SK-N-SH (cell line): ENCODE results near the gene LRRC1. TPM values are rescaled to one million over a fixed set of nuclear protein-coding genes. Genes with fewer than 3 reads are reported as not detected.

ENCODE experiments used
- CTCF ChIA-PET: fragments of 300-600, 350-600 bp; formaldehyde crosslinking; extraction: SDS; loops from one replicate; lab custom pipeline; 2021; lab: Yijun Ruan, JAX
- POLR2A ChIA-PET: fragments of 350-600 bp; sonication (Branson Sonifier 250); formaldehyde crosslinking; extraction: SDS; loops from one replicate; lab custom pipeline; 2020; ENCODE audit warnings: antibody characterized with exemption, inconsistent platforms; lab: Yijun Ruan, JAX
- DNase-seq: peaks from one replicate; pipeline ENCODE4 v3.0.0; 2012
- H2AFZ ChIP-seq: fragments of 200-600 bp; sonication (generic); 2 replicates; pipeline ENCODE4 v1.8.1; 2016; ENCODE audit warnings: antibody characterized with exemption, mild to moderate bottlenecking, low read depth
- H3F3A ChIP-seq: fragments of 200-600 bp; sonication (generic); replicated peaks from 2 replicates; pipeline ENCODE3; 2016; ENCODE audit warnings: antibody characterized with exemption, mild to moderate bottlenecking; ENCODE audit not compliant: insufficient read depth
- H3K27ac ChIP-seq, 2 experiments: fragments of 200-500 bp in 1 of 2; fragments of 200-600 bp in 1 of 2; sonication (Bioruptor generic) in 1 of 2; sonication (generic), shearing (Covaris generic) in 1 of 2; 2 replicates each; pipeline versions ENCODE4 v1.5.1 to v1.6.1; 2014 to 2016; ENCODE audit warnings: low read depth in 2 of 2, inconsistent platforms in 1 of 2, low read length in 1 of 2, mild to moderate bottlenecking in 1 of 2, mixed read lengths in 1 of 2
- H3K27me3 ChIP-seq: fragments of 200-600 bp; sonication (generic), shearing (Covaris generic); 2 replicates; pipeline ENCODE4 v1.6.1; 2016; ENCODE audit warnings: mixed run types; ENCODE audit not compliant: insufficient read depth
- H3K36me3 ChIP-seq, 2 experiments: fragments of 200-500 bp in 1 of 2; fragments of 200-600 bp in 1 of 2; sonication (Bioruptor generic) in 1 of 2; sonication (generic) in 1 of 2; replicated peaks in 1 of 2; 2 replicates each; pipeline versions ENCODE3 to v1.5.1; 2014 to 2016; ENCODE audit warnings: low read length in 1 of 2, mild to moderate bottlenecking in 1 of 2; ENCODE audit not compliant: insufficient read depth in 2 of 2, control insufficient read depth in 1 of 2
- H3K4me1 ChIP-seq, 2 experiments: fragments of 200-500 bp in 1 of 2; fragments of 200-600 bp in 1 of 2; sonication (Bioruptor generic) in 1 of 2; sonication (generic), shearing (Covaris generic) in 1 of 2; 2 replicates each; pipeline versions ENCODE4 v1.5.1 to v1.6.1; 2014 to 2016; ENCODE audit warnings: low read depth in 1 of 2, low read length in 1 of 2, mixed run types in 1 of 2; ENCODE audit not compliant: insufficient read depth in 2 of 2, control insufficient read depth in 1 of 2
- H3K4me2 ChIP-seq: fragments of 200-600 bp; sonication (generic), shearing (Covaris generic); 2 replicates; pipeline ENCODE4 v1.6.1; 2017; ENCODE audit warnings: mixed run types
- H3K4me3 ChIP-seq, 2 experiments: fragments of 200-500 bp in 1 of 2; fragments of 200-600 bp in 1 of 2; sonication (Bioruptor generic) in 1 of 2; sonication (generic), shearing (Covaris generic) in 1 of 2; 2 replicates each; pipeline versions ENCODE4 v1.5.1 to v1.8.1; 2014 to 2016; ENCODE audit warnings: low read depth in 2 of 2, inconsistent platforms in 1 of 2, low read length in 1 of 2, mild to moderate bottlenecking in 1 of 2, mixed read lengths in 1 of 2, moderate library complexity in 1 of 2
- H3K79me2 ChIP-seq: fragments of 200-600 bp; sonication (generic); 2 replicates; pipeline ENCODE4 v1.8.1; 2017; ENCODE audit warnings: mild to moderate bottlenecking; ENCODE audit not compliant: insufficient read depth
- H3K9ac ChIP-seq: fragments of 200-600 bp; sonication (generic); 2 replicates; pipeline ENCODE4 v1.6.1; 2017; ENCODE audit warnings: mixed run types
- H3K9me2 ChIP-seq: fragments of 200-600 bp; sonication (generic); 2 replicates; pipeline ENCODE4 v1.6.1; 2017; ENCODE audit warnings: mixed run types
- H3K9me3 ChIP-seq: fragments of 200-600 bp; sonication (generic); 2 replicates; pipeline ENCODE4 v1.6.1; 2017; ENCODE audit warnings: mixed run types, mild to moderate bottlenecking, moderate library complexity
- H4K20me1 ChIP-seq: fragments of 200-600 bp; sonication (generic); 2 replicates; pipeline ENCODE4 v1.6.1; 2017; ENCODE audit warnings: mild to moderate bottlenecking, mixed run types; ENCODE audit not compliant: insufficient read depth
- CHD2 ChIP-seq: fragments of 150-350 bp; IDR thresholded peaks from 2 replicates; pipeline ENCODE4 v1.6.1; 2018; ENCODE audit warnings: low read length; ENCODE audit not compliant: partially characterized antibody
- ELF1 ChIP-seq: IDR thresholded peaks from 2 replicates; pipeline ENCODE4 v1.4.0; 2012
- EP300 ChIP-seq, 2 experiments: IDR thresholded peaks; 2 replicates each; pipeline versions ENCODE4 v1.4.0 to v1.6.1; 2012; ENCODE audit warnings: borderline replicate concordance in 1 of 2, low read depth in 1 of 2, low read length in 1 of 2
- EZH2phosphoT487 ChIP-seq: fragments of 200-600 bp; sonication (generic); IDR thresholded peaks from 2 replicates; pipeline ENCODE4 v1.6.1; 2017; ENCODE audit warnings: low read depth, mixed run types, mild to moderate bottlenecking, antibody characterized with exemption, moderate library complexity, borderline replicate concordance
- FOXJ3 ChIP-seq: sonication (generic); formaldehyde crosslinking; IDR thresholded peaks from 2 replicates; pipeline ENCODE4 v1.5.1; 2020; ENCODE audit warnings: mild to moderate bottlenecking, missing genetic modification reagents
- GATA2 ChIP-seq: sonication (generic); formaldehyde crosslinking; IDR thresholded peaks from 2 replicates; pipeline ENCODE4 v1.5.0; 2020; ENCODE audit warnings: mild to moderate bottlenecking, missing genetic modification reagents
- MXI1 ChIP-seq: IDR thresholded peaks from 2 replicates; pipeline ENCODE4 v1.6.1; 2012; ENCODE audit warnings: mild to moderate bottlenecking, low read depth, low read length, improper control_type of control experiment
- POLR2AphosphoS5 ChIP-seq: IDR thresholded peaks from 2 replicates; pipeline ENCODE4 v1.6.1; 2012; ENCODE audit warnings: low read depth, low read length
- REST ChIP-seq: IDR thresholded peaks from 2 replicates; pipeline ENCODE4 v1.6.1; 2012; ENCODE audit warnings: mild to moderate bottlenecking, low read depth, low read length, moderate library complexity
- RFX5 ChIP-seq: IDR thresholded peaks from 2 replicates; pipeline ENCODE4 v1.6.1; 2012; ENCODE audit warnings: mild to moderate bottlenecking, improper control_type of control experiment, low read length
- RXRA ChIP-seq: IDR thresholded peaks from 2 replicates; pipeline ENCODE4 v1.4.0; 2012; ENCODE audit warnings: low read depth, mild to moderate bottlenecking, borderline replicate concordance
- SIN3A ChIP-seq: IDR thresholded peaks from 2 replicates; pipeline ENCODE4 v1.6.1; 2012; ENCODE audit warnings: low read depth, mild to moderate bottlenecking, low read length, moderate library complexity, borderline replicate concordance
- TCF12 ChIP-seq: IDR thresholded peaks from 2 replicates; pipeline ENCODE4 v1.4.0; 2012
- TEAD4 ChIP-seq: IDR thresholded peaks from 2 replicates; pipeline ENCODE4 v1.4.0; 2012; ENCODE audit warnings: mild to moderate bottlenecking, borderline replicate concordance; ENCODE audit not compliant: insufficient read depth
- USF1 ChIP-seq: IDR thresholded peaks from 2 replicates; pipeline ENCODE4 v1.4.0; 2012; ENCODE audit warnings: low read depth, borderline replicate concordance
- YY1 ChIP-seq: IDR thresholded peaks from 2 replicates; pipeline ENCODE4 v1.4.0; 2012; ENCODE audit warnings: low read depth, mild to moderate bottlenecking
- ZBTB33 ChIP-seq: IDR thresholded peaks from 2 replicates; pipeline ENCODE4 v1.4.0; 2012; ENCODE audit warnings: low read depth, borderline replicate concordance
- WGBS: methylation state at CpG from one replicate; pipeline ENCODE4 v1.1.6; 2017; ENCODE audit warnings: low lambda C conversion rate; 5-methylcytosine and 5-hydroxymethylcytosine counted together
- polyA plus RNA-seq, 3 experiments: library from polyadenylated mRNA; depleted of rRNA; stranded (reverse); fragments of >200 nt; gene quantifications; 2 replicates each; pipeline ENCODE4 v1.2.3, GENCODE V29; 2012
- TF ChIP-seq, protein P1 (sequence below): IDR thresholded peaks from 2 replicates; pipeline ENCODE4 v1.4.0; 2012; ENCODE audit warnings: low read depth
- TF ChIP-seq, protein P2 (sequence below): fragments of 200-600 bp; sonication (generic); IDR thresholded peaks from 2 replicates; pipeline ENCODE4 v1.6.1; 2017; ENCODE audit warnings: antibody characterized with exemption, mild to moderate bottlenecking, moderate library complexity

Gene LRRC1
- polyA plus RNA-seq, 1 of the 3 experiments (the other 2 are of a cell fraction): 0.84 TPM

GRCh38 chr6:53962646-53963045, 167.8 kb downstream of the LRRC1 start:
- ChIA-PET POLR2A (no interaction called here), CTCF (no interaction called here)
- Histone ChIP-seq H2AFZ (no peak overlapping the region), H3K4me1 (no peaks in the 10 kb centered on the region; a peak in 1 of 4 replicates), H3K36me3 (no peaks in the 10 kb centered on the region), H3K9me3 (no peaks in the 10 kb centered on the region), H3K4me2 (no peak overlapping the region), H3K4me3 (no peak overlapping the region), H3K27ac (no peak overlapping the region; a peak in 1 of 4 replicates), H3K9me2 (no peaks in the 10 kb centered on the region), H3K79me2 (no peaks in the 10 kb centered on the region), H3K9ac (no peak overlapping the region), H3K27me3 (peaks cover 22% of the 10 kb centered on the region; the same call in 1 of the 2 replicates), H3F3A (no peaks in the 10 kb centered on the region), H4K20me1 (no peaks in the 10 kb centered on the region)
- no peak for TF ChIP-seq GATA2
- no peak for TF ChIP-seq EP300 (IDR thresholded peaks at IDR 0.05; ENCODE audit: borderline replicate concordance in 1 of 2, low read depth in 1 of 2, low read length in 1 of 2)
- no peak for TF ChIP-seq RFX5
- no peak for TF ChIP-seq SIN3A
- no peak for TF ChIP-seq FOXJ3 (CRISPR knock-in tag)
- TF ChIP-seq USF1: no peak
- TF ChIP-seq POLR2AphosphoS5: no peak
- no peak for TF ChIP-seq CHD2
- TF ChIP-seq, protein P1, sequence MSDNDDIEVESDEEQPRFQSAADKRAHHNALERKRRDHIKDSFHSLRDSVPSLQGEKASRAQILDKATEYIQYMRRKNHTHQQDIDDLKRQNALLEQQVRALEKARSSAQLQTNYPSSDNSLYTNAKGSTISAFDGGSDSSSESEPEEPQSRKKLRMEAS: no peak
- no peak for TF ChIP-seq ELF1
- TF ChIP-seq REST: no peak
- no peak for TF ChIP-seq RXRA
- DNase-seq: no peak
- 3% methylated on average over 2 of the region's 2 CpGs for WGBS

DNA sequence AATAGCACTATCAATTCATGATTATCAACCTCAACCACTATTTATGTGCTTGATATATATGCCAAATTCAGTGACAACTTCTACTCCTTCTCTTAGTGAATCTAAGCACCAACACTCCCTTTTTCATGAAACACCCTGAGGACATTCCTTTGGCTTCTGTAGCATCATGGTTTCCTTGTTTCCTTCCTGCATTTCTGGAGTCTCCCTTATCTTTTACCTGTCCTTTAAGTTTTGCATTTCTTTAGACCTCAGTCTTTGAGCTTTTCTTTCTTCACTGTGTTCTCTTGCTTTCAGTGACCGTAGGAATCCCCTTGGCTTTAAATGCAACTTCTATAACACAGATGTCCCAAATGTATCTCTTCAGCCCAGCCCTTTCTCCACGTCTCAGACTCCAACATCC, 172.6 kb downstream of the LRRC1 start:
- POLR2A ChIA-PET: no interaction called here
- WGBS: 3% methylated on average over 2 of the region's 2 CpGs
- H3K9me2 ChIP-seq: no peaks in the 10 kb centered on the region
- DNase-seq: no peak
- no peak overlapping the region for H3K4me3 ChIP-seq
- no peaks in the 10 kb centered on the region for H3K4me1 ChIP-seq
- no peak overlapping the region for H3K4me2 ChIP-seq
- H3K27me3 ChIP-seq: peaks cover 19% of the 10 kb centered on the region; the same call in 1 of the 2 replicates
- H4K20me1 ChIP-seq: no peaks in the 10 kb centered on the region
- H3K36me3 ChIP-seq: no peaks in the 10 kb centered on the region
- CTCF ChIA-PET: no interaction called here
- H2AFZ ChIP-seq: no peak overlapping the region
- no peaks in the 10 kb centered on the region for H3K79me2 ChIP-seq
- no peak overlapping the region for H3K9ac ChIP-seq
- H3K9me3 ChIP-seq: no peaks in the 10 kb centered on the region
- no peaks in the 10 kb centered on the region for H3F3A ChIP-seq
- no peak overlapping the region for H3K27ac ChIP-seq
- TF ChIP-seq EP300 (IDR thresholded peaks at IDR 0.05; ENCODE audit: borderline replicate concordance in 1 of 2, low read depth in 1 of 2, low read length in 1 of 2) (no peak), YY1 (no peak), EZH2phosphoT487 (no peak), MXI1 (no peak), RXRA (no peak), ELF1 (no peak), TCF12 (no peak), TEAD4 (no peak), ZBTB33 (no peak)
- TF ChIP-seq, protein P2, sequence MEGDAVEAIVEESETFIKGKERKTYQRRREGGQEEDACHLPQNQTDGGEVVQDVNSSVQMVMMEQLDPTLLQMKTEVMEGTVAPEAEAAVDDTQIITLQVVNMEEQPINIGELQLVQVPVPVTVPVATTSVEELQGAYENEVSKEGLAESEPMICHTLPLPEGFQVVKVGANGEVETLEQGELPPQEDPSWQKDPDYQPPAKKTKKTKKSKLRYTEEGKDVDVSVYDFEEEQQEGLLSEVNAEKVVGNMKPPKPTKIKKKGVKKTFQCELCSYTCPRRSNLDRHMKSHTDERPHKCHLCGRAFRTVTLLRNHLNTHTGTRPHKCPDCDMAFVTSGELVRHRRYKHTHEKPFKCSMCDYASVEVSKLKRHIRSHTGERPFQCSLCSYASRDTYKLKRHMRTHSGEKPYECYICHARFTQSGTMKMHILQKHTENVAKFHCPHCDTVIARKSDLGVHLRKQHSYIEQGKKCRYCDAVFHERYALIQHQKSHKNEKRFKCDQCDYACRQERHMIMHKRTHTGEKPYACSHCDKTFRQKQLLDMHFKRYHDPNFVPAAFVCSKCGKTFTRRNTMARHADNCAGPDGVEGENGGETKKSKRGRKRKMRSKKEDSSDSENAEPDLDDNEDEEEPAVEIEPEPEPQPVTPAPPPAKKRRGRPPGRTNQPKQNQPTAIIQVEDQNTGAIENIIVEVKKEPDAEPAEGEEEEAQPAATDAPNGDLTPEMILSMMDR: no peak
